Natural killer cell treated with Interleukin-12 subunit alpha and Interleukin-12 subunit beta and Interleukin-15 and Interleukin-18, amount 100 ng/mL, for 72 hours (primary cell): ENCODE data around the gene MYO16. TPM values are rescaled to one million over a fixed set of nuclear protein-coding genes. Genes with fewer than 3 reads are reported as not detected.
"Not testable (repeated sequence)": the region's sequence is repeated elsewhere in the genome, so short reads cannot be mapped to it uniquely, and the experiment has no call there.

Experiments used
- ATAC-seq, 2 donors: fragments of 150-1000 bp; cut with Tn5 transposase in 1 of 2; sonication (Bioruptor Pico), chemical (Tn5 transposase) in 1 of 2; 2 replicates each; pipeline ENCODE4 v1.10.0; 2021
- DNase-seq: peaks from one replicate; pipeline ENCODE4 v3.0.0; 2022; ENCODE audit warnings: low spot score
- H3K27ac Mint-ChIP-seq, 2 donors: 1 replicate in 1 of 2; 2 replicates in 1 of 2; pipeline ENCODE4 v1.8.0; 2022; ENCODE audit warnings: mixed read lengths in 2 of 2, mild to moderate bottlenecking in 1 of 2, moderate library complexity in 1 of 2
- H3K27me3 Mint-ChIP-seq, 2 donors: 1 replicate in 1 of 2; 2 replicates in 1 of 2; pipeline ENCODE4 v1.8.0; 2022; ENCODE audit warnings: mixed read lengths in 2 of 2
- H3K36me3 Mint-ChIP-seq: one replicate; pipeline ENCODE4 v1.8.0; 2022; ENCODE audit warnings: mixed read lengths
- H3K4me1 Mint-ChIP-seq, 2 donors: 1 replicate in 1 of 2; 2 replicates in 1 of 2; pipeline ENCODE4 v1.8.0; 2022; ENCODE audit warnings: low read depth in 2 of 2, mixed read lengths in 2 of 2, mild to moderate bottlenecking in 1 of 2
- H3K4me3 Mint-ChIP-seq: one replicate; pipeline ENCODE4 v1.8.0; 2022; ENCODE audit warnings: mixed read lengths
- H3K9me3 Mint-ChIP-seq: 2 replicates; pipeline ENCODE4 v1.8.0; 2022; ENCODE audit warnings: mixed read lengths
- total RNA-seq, 2 donors: library from RNA; stranded (reverse); gene quantifications; one replicate each; pipeline ENCODE4 v1.2.3, GENCODE V29; 2022

Gene MYO16
- total RNA-seq, 2 donors from 2014 or later, result not detected

GRCh38 chr13:108963276-108963810 is 333.9 kb downstream of the MYO16 start:
- Mint-ChIP-seq H3K27me3 (no peaks in the 10 kb centered on the region), H3K9me3 (no peaks in the 10 kb centered on the region), H3K4me1 (no peaks in the 10 kb centered on the region), H3K4me3 (no peak overlapping the region), H3K27ac (no peak overlapping the region), H3K36me3 (no peaks in the 10 kb centered on the region)
- DNase-seq (no peak), ATAC-seq (peak in 1 of 2 donors; percentile 28)

- no peaks in the 10 kb centered on the region for H3K9me3 Mint-ChIP-seq
- ATAC-seq, result peak in 1 of 2 donors; percentile 20
- no peak overlapping the region for H3K27ac Mint-ChIP-seq
- no peak for DNase-seq
- H3K36me3 Mint-ChIP-seq, result no peaks in the 10 kb centered on the region
- no peaks in the 10 kb centered on the region for H3K27me3 Mint-ChIP-seq
- H3K4me1 Mint-ChIP-seq, result no peaks in the 10 kb centered on the region
- no peak overlapping the region for H3K4me3 Mint-ChIP-seq
Observed at GRCh38 chr13:108963846-108964600, 334.6 kb downstream of the MYO16 start.

GRCh38 chr13:108964606-108965005 is 335.2 kb downstream of the MYO16 start:
- no peaks in the 10 kb centered on the region for H3K27me3 Mint-ChIP-seq
- H3K9me3 Mint-ChIP-seq, result no peaks in the 10 kb centered on the region
- H3K36me3 Mint-ChIP-seq, result no peaks in the 10 kb centered on the region
- DNase-seq, result no peak
- H3K4me1 Mint-ChIP-seq, result no peaks in the 10 kb centered on the region
- no peak overlapping the region for H3K27ac Mint-ChIP-seq
- ATAC-seq, result no peak
- no peak overlapping the region for H3K4me3 Mint-ChIP-seq

GRCh38 chr13:108967371-108967770 is 338.0 kb downstream of the MYO16 start:
- no peak for DNase-seq
- H3K4me3 Mint-ChIP-seq, result no peak overlapping the region
- H3K4me1 Mint-ChIP-seq, result no peaks in the 10 kb centered on the region
- no peak for ATAC-seq
- H3K36me3 Mint-ChIP-seq, result no peaks in the 10 kb centered on the region
- H3K9me3 Mint-ChIP-seq, result no peaks in the 10 kb centered on the region
- no peaks in the 10 kb centered on the region for H3K27me3 Mint-ChIP-seq
- no peak overlapping the region for H3K27ac Mint-ChIP-seq

GRCh38 chr13:108968566-108968965 is 339.2 kb downstream of the MYO16 start:
- Mint-ChIP-seq H3K4me1 (no peaks in the 10 kb centered on the region), H3K36me3 (no peaks in the 10 kb centered on the region)

GRCh38 chr13:108974686-108975085 is 345.3 kb downstream of the MYO16 start:
- Mint-ChIP-seq H3K9me3 (no peaks in the 10 kb centered on the region), H3K27ac (no peak overlapping the region), H3K4me1 (no peaks in the 10 kb centered on the region), H3K36me3 (no peaks in the 10 kb centered on the region), H3K27me3 (peaks cover 6 to 12% of the 10 kb centered on the region in 2 donors), H3K4me3 (no peak overlapping the region)
- DNase-seq (no peak), ATAC-seq (no peak)

More at GRCh38 chr13:108968566-108968965, 339.2 kb downstream of the MYO16 start:
- no peak overlapping the region for H3K4me3 Mint-ChIP-seq
- H3K27ac Mint-ChIP-seq, result no peak overlapping the region
- ATAC-seq (no peak), DNase-seq (no peak)
- H3K9me3 Mint-ChIP-seq, result no peaks in the 10 kb centered on the region
- no peaks in the 10 kb centered on the region for H3K27me3 Mint-ChIP-seq

GRCh38 chr13:108980237-108980636 is 350.8 kb downstream of the MYO16 start:
- DNase-seq (no peak), ATAC-seq (no peak)
- H3K27ac Mint-ChIP-seq, result no peak overlapping the region

GRCh38 chr13:108981407-108981806 is 352.0 kb downstream of the MYO16 start:
- Mint-ChIP-seq H3K9me3 (no peaks in the 10 kb centered on the region), H3K36me3 (no peaks in the 10 kb centered on the region), H3K4me3 (no peak overlapping the region), H3K27ac (no peak overlapping the region), H3K27me3 (peaks cover 0 to 14% of the 10 kb centered on the region in 2 donors), H3K4me1 (no peaks in the 10 kb centered on the region)
- DNase-seq (no peak), ATAC-seq (no peak)

More at GRCh38 chr13:108980237-108980636, 350.8 kb downstream of the MYO16 start:
- no peaks in the 10 kb centered on the region for H3K36me3 Mint-ChIP-seq
- H3K4me1 Mint-ChIP-seq, result no peaks in the 10 kb centered on the region
- peaks cover 6 to 20% of the 10 kb centered on the region in 2 donors for H3K27me3 Mint-ChIP-seq
- H3K4me3 Mint-ChIP-seq, result no peak overlapping the region
- no peaks in the 10 kb centered on the region for H3K9me3 Mint-ChIP-seq

- DNase-seq (no peak), ATAC-seq (no peak)
- no peaks in the 10 kb centered on the region for H3K4me1 Mint-ChIP-seq
- H3K27me3 Mint-ChIP-seq, result peaks cover 0 to 9% of the 10 kb centered on the region in 2 donors
- H3K36me3 Mint-ChIP-seq, result no peaks in the 10 kb centered on the region
- no peak overlapping the region for H3K27ac Mint-ChIP-seq
- no peak overlapping the region for H3K4me3 Mint-ChIP-seq
- H3K9me3 Mint-ChIP-seq, result no peaks in the 10 kb centered on the region
Observed at GRCh38 chr13:108983273-108983672, 353.9 kb downstream of the MYO16 start.

- H3K9me3 Mint-ChIP-seq, result no peaks in the 10 kb centered on the region
Observed at GRCh38 chr13:108984251-108984920, 355.0 kb downstream of the MYO16 start.

GRCh38 chr13:108985166-108985565 is 355.8 kb downstream of the MYO16 start:
- ATAC-seq (no peak), DNase-seq (no peak)
- H3K27me3 Mint-ChIP-seq, result peaks cover 0 to 9% of the 10 kb centered on the region in 2 donors
- no peaks in the 10 kb centered on the region for H3K9me3 Mint-ChIP-seq
- no peaks in the 10 kb centered on the region for H3K36me3 Mint-ChIP-seq
- H3K4me1 Mint-ChIP-seq, result no peaks in the 10 kb centered on the region
- H3K4me3 Mint-ChIP-seq, result no peak overlapping the region
- H3K27ac Mint-ChIP-seq, result no peak overlapping the region

More at GRCh38 chr13:108984251-108984920, 355.0 kb downstream of the MYO16 start:
- no peak overlapping the region for H3K27ac Mint-ChIP-seq
- no peaks in the 10 kb centered on the region for H3K36me3 Mint-ChIP-seq
- ATAC-seq (no peak), DNase-seq (no peak)
- H3K4me3 Mint-ChIP-seq, result no peak overlapping the region
- H3K27me3 Mint-ChIP-seq, result peaks cover 0 to 9% of the 10 kb centered on the region in 2 donors
- no peaks in the 10 kb centered on the region for H3K4me1 Mint-ChIP-seq

GRCh38 chr13:108987517-108987916 is 358.1 kb downstream of the MYO16 start:
- H3K27ac Mint-ChIP-seq, result no peak overlapping the region
- no peaks in the 10 kb centered on the region for H3K36me3 Mint-ChIP-seq
- DNase-seq (no peak), ATAC-seq (no peak)
- H3K4me3 Mint-ChIP-seq, result no peak overlapping the region
- H3K9me3 Mint-ChIP-seq, result no peaks in the 10 kb centered on the region
- peaks cover 0 to 3% of the 10 kb centered on the region in 2 donors for H3K27me3 Mint-ChIP-seq
- no peaks in the 10 kb centered on the region for H3K4me1 Mint-ChIP-seq

GRCh38 chr13:108987944-108988343 is 358.5 kb downstream of the MYO16 start:
- Mint-ChIP-seq H3K36me3 (no peaks in the 10 kb centered on the region), H3K4me1 (no peaks in the 10 kb centered on the region), H3K27ac (no peak overlapping the region), H3K27me3 (peaks cover 0 to 3% of the 10 kb centered on the region in 2 donors), H3K9me3 (no peaks in the 10 kb centered on the region), H3K4me3 (no peak overlapping the region)
- DNase-seq (no peak), ATAC-seq (no peak)

GRCh38 chr13:108991416-108991815 is 362.0 kb downstream of the MYO16 start:
- not testable (repeated sequence) for H3K27me3 Mint-ChIP-seq, H3K4me3 Mint-ChIP-seq, H3K9me3 Mint-ChIP-seq, DNase-seq, H3K4me1 Mint-ChIP-seq, ATAC-seq, H3K36me3 Mint-ChIP-seq, H3K27ac Mint-ChIP-seq
